ENCODE measurements around the gene FAM120A. TPM values are rescaled to one million over a fixed set of nuclear protein-coding genes. Genes with fewer than 3 reads are reported as not detected.

FAM120A gene
- polyA plus RNA-seq, 1 experiment, result 89.4 TPM

- TF ChIP-seq CTCF (IDR thresholded peaks at IDR 0.05; ENCODE audit: insufficient read depth, low read depth, low read length), result no peak
- DNase-seq (ENCODE audit: low read depth), result no peak
- Histone ChIP-seq H3K36me3 (ENCODE audit: control insufficient read depth, insufficient read depth, low read length) (no peaks in the 10 kb centered on the region), H3K4me3 (ENCODE audit: low read depth, low read length) (no peak overlapping the region), H3K27me3 (ENCODE audit: control insufficient read depth, insufficient read depth, low read length) (no peaks in the 10 kb centered on the region)
- CTCF ChIA-PET, result no interaction called here
- POLR2A ChIA-PET, result no interaction called here
These were observed 34.8 kb upstream of the FAM120A start for GRCh38 chr9:93416530-93417235.

GRCh38 chr9:93417538-93417937, 33.9 kb upstream of the FAM120A start:
- Histone ChIP-seq H3K36me3 (ENCODE audit: control insufficient read depth, insufficient read depth, low read length) (no peaks in the 10 kb centered on the region), H3K4me3 (ENCODE audit: low read depth, low read length) (no peak overlapping the region), H3K27me3 (ENCODE audit: control insufficient read depth, insufficient read depth, low read length) (no peaks in the 10 kb centered on the region)
- ChIA-PET CTCF (no interaction called here), POLR2A (no interaction called here)
- no peak for DNase-seq (ENCODE audit: low read depth)
- no peak for TF ChIP-seq CTCF (IDR thresholded peaks at IDR 0.05; ENCODE audit: insufficient read depth, low read depth, low read length)

GRCh38 chr9:93419023-93419422, 32.5 kb upstream of the FAM120A start:
- TF ChIP-seq CTCF (IDR thresholded peaks at IDR 0.05; ENCODE audit: insufficient read depth, low read depth, low read length), result no peak
- no peak for DNase-seq (ENCODE audit: low read depth)
- POLR2A ChIA-PET, result no interaction called here
- H3K4me3 ChIP-seq (ENCODE audit: low read depth, low read length), result no peak overlapping the region
- CTCF ChIA-PET, result no interaction called here
- no peaks in the 10 kb centered on the region for H3K27me3 ChIP-seq (ENCODE audit: control insufficient read depth, insufficient read depth, low read length)
- H3K36me3 ChIP-seq (ENCODE audit: control insufficient read depth, insufficient read depth, low read length), result no peaks in the 10 kb centered on the region

GRCh38 chr9:93422977-93423616, 28.4 kb upstream of the FAM120A start:
- no peak for TF ChIP-seq CTCF (IDR thresholded peaks at IDR 0.05; ENCODE audit: insufficient read depth, low read depth, low read length)
- POLR2A ChIA-PET, result no interaction called here
- no peaks in the 10 kb centered on the region for H3K27me3 ChIP-seq (ENCODE audit: control insufficient read depth, insufficient read depth, low read length)
- H3K36me3 ChIP-seq (ENCODE audit: control insufficient read depth, insufficient read depth, low read length), result no peaks in the 10 kb centered on the region
- CTCF ChIA-PET, result no interaction called here
- no peak overlapping the region for H3K4me3 ChIP-seq (ENCODE audit: low read depth, low read length)
- DNase-seq (ENCODE audit: low read depth), result no peak

GRCh38 chr9:93427655-93428379, 23.7 kb upstream of the FAM120A start:
- CTCF ChIA-PET, result no interaction called here
- Histone ChIP-seq H3K4me3 (ENCODE audit: low read depth, low read length) (no peak overlapping the region), H3K36me3 (ENCODE audit: control insufficient read depth, insufficient read depth, low read length) (no peaks in the 10 kb centered on the region), H3K27me3 (ENCODE audit: control insufficient read depth, insufficient read depth, low read length) (no peaks in the 10 kb centered on the region; the same call in 1 of the 2 replicates)
- no peak for TF ChIP-seq CTCF (IDR thresholded peaks at IDR 0.05; ENCODE audit: insufficient read depth, low read depth, low read length)
- no peak for DNase-seq (ENCODE audit: low read depth)
- POLR2A ChIA-PET, result no interaction called here
